ENCODE data around the gene NPIPA7.
"Not testable (repeated sequence)": the region's sequence is repeated elsewhere in the genome, so short reads cannot be mapped to it uniquely, and the experiment has no call there.

- TF ChIP-seq, protein P1, sequence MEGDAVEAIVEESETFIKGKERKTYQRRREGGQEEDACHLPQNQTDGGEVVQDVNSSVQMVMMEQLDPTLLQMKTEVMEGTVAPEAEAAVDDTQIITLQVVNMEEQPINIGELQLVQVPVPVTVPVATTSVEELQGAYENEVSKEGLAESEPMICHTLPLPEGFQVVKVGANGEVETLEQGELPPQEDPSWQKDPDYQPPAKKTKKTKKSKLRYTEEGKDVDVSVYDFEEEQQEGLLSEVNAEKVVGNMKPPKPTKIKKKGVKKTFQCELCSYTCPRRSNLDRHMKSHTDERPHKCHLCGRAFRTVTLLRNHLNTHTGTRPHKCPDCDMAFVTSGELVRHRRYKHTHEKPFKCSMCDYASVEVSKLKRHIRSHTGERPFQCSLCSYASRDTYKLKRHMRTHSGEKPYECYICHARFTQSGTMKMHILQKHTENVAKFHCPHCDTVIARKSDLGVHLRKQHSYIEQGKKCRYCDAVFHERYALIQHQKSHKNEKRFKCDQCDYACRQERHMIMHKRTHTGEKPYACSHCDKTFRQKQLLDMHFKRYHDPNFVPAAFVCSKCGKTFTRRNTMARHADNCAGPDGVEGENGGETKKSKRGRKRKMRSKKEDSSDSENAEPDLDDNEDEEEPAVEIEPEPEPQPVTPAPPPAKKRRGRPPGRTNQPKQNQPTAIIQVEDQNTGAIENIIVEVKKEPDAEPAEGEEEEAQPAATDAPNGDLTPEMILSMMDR (conservative IDR thresholded peaks at IDR 0.05; ENCODE audit: low read depth in 2 of 2): not testable (repeated sequence)
- TF ChIP-seq, protein P2, sequence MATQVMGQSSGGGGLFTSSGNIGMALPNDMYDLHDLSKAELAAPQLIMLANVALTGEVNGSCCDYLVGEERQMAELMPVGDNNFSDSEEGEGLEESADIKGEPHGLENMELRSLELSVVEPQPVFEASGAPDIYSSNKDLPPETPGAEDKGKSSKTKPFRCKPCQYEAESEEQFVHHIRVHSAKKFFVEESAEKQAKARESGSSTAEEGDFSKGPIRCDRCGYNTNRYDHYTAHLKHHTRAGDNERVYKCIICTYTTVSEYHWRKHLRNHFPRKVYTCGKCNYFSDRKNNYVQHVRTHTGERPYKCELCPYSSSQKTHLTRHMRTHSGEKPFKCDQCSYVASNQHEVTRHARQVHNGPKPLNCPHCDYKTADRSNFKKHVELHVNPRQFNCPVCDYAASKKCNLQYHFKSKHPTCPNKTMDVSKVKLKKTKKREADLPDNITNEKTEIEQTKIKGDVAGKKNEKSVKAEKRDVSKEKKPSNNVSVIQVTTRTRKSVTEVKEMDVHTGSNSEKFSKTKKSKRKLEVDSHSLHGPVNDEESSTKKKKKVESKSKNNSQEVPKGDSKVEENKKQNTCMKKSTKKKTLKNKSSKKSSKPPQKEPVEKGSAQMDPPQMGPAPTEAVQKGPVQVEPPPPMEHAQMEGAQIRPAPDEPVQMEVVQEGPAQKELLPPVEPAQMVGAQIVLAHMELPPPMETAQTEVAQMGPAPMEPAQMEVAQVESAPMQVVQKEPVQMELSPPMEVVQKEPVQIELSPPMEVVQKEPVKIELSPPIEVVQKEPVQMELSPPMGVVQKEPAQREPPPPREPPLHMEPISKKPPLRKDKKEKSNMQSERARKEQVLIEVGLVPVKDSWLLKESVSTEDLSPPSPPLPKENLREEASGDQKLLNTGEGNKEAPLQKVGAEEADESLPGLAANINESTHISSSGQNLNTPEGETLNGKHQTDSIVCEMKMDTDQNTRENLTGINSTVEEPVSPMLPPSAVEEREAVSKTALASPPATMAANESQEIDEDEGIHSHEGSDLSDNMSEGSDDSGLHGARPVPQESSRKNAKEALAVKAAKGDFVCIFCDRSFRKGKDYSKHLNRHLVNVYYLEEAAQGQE (IDR thresholded peaks at IDR 0.05; ENCODE audit: unreplicated experiment): not testable (repeated sequence)
- TF ChIP-seq JUNB (IDR thresholded peaks at IDR 0.05; ENCODE audit: unreplicated experiment); POLR2AphosphoS5 (IDR thresholded peaks at IDR 0.05; ENCODE audit: low read depth); STAT1 (IDR thresholded peaks at IDR 0.05; ENCODE audit: unreplicated experiment): not testable (repeated sequence)
Measured at GRCh38 chr16:16431135-16431534, 52.2 kb downstream of the NPIPA7 start.
